Lower leg skin (tissue), 4 donors: ENCODE measurements around the gene TP53. TPM values are rescaled to one million over a fixed set of nuclear protein-coding genes. Genes with fewer than 3 reads are reported as not detected.

ENCODE experiments used
- DNase-seq, 2 donors: peaks; one replicate each; pipeline ENCODE4 v3.0.0-alpha.2; 2019; ENCODE audit warnings: low spot score in 2 of 2
- H3K4me3 ChIP-seq: fragments of 200-600 bp; sonication (generic); 2 replicates; pipeline ENCODE4 v1.5.1; 2017; ENCODE audit warnings: mild to moderate bottlenecking, low read depth; ENCODE audit not compliant: poor library complexity, severe bottlenecking
- CTCF ChIP-seq, 3 donors: fragments of 450-650 bp; IDR thresholded peaks; one replicate each; pipeline ENCODE4 v1.5.1; 2016; ENCODE audit warnings: antibody characterized with exemption in 3 of 3, mild to moderate bottlenecking in 3 of 3, moderate library complexity in 2 of 3
- POLR2A ChIP-seq, 2 donors: fragments of 450-650 bp; IDR thresholded peaks; one replicate each; pipeline ENCODE4 v1.6.1; 2016 to 2017; ENCODE audit warnings: antibody characterized with exemption in 2 of 2, mild to moderate bottlenecking in 1 of 2, moderate library complexity in 1 of 2
- WGBS, 2 donors: methylation state at CpG; one replicate each; pipeline ENCODE4 v1.1.5; 2018; 5-methylcytosine and 5-hydroxymethylcytosine counted together
- intact Hi-C: fragments of 100-400 bp; cut with DNase I; formaldehyde crosslinking; loops from one replicate; pipeline ENCODE4 v1.15.0; 2023; ENCODE audit warnings: low total_unique reads
- total RNA-seq, 4 donors: library from RNA; depleted of rRNA; stranded (reverse); fragments of >200 nt; gene quantifications; one replicate each; pipeline ENCODE4 v1.1.0, GENCODE V29; 2016

TP53 gene
- total RNA-seq, 4 donors from 2014 or later = 42.8 to 57.3 (median 50.8) TPM

- DNase-seq = no peak
- intact Hi-C loops = no loop called here
- WGBS, 2 donors = 83% methylated on average over 5 of the region's 5 CpGs
- no peak overlapping the region for H3K4me3 ChIP-seq
- TF ChIP-seq CTCF (IDR thresholded peaks at IDR 0.05) = no peak
- TF ChIP-seq POLR2A (IDR thresholded peaks at IDR 0.05) = no peak
Observed at GRCh38 chr17:7618608-7619007, 68.7 kb downstream of the TP53 start.

Other genes with a start within 250 kb of the TP53 start
- gene FGF11, start 248.0 kb downstream of the TP53 start, total RNA-seq = 10 to 100 TPM; 12.5 to 15.0 (median 13.9) TPM
- gene CHRNB1, start 242.4 kb downstream of the TP53 start, total RNA-seq = 10 to 100 TPM in 3 of 4 donors, 1 to 10 TPM in 1; 7.8 to 16.0 (median 13.6) TPM
- 10 to 100 TPM; 40.4 to 52.3 (median 47.7) TPM for gene ZBTB4, start 207.9 kb downstream of the TP53 start, total RNA-seq
- not detected for gene SLC35G6, start 206.0 kb downstream of the TP53 start, total RNA-seq
- gene POLR2A, start 203.1 kb downstream of the TP53 start, total RNA-seq = 100 to 1,000 TPM in 3 of 4 donors, 10 to 100 TPM in 1; 93.9 to 120 (median 110) TPM
- 10 to 100 TPM in 3 of 4 donors, 1 to 10 TPM in 1; 9.9 to 31.7 (median 20.9) TPM for gene TNFSF12, start 138.4 kb downstream of the TP53 start, total RNA-seq
- gene TNFSF13, start 128.7 kb downstream of the TP53 start, total RNA-seq = 10 to 100 TPM in 3 of 4 donors, 1 to 10 TPM in 1; 7.6 to 30.6 (median 17.6) TPM
- gene SENP3, start 125.6 kb downstream of the TP53 start, total RNA-seq = 10 to 100 TPM; 39.5 to 53.0 (median 48.7) TPM
- 10 to 100 TPM; 14.2 to 26.9 (median 16.2) TPM for gene CD68, start 107.9 kb downstream of the TP53 start, total RNA-seq
- gene MPDU1, start 103.6 kb downstream of the TP53 start, total RNA-seq = 10 to 100 TPM; 30.4 to 97.7 (median 74.4) TPM
- 100 to 1,000 TPM in 1 of 4 donors, 10 to 100 TPM in 3; 61.9 to 106 (median 77.8) TPM for gene SOX15, start 97.4 kb downstream of the TP53 start, total RNA-seq
- 10 to 100 TPM; 32.1 to 35.7 (median 33.9) TPM for gene FXR2, start 72.6 kb downstream of the TP53 start, total RNA-seq
- gene SAT2, start 59.7 kb downstream of the TP53 start, total RNA-seq = 10 to 100 TPM; 32.7 to 50.5 (median 43.0) TPM
- not detected for gene SHBG, start 57.4 kb downstream of the TP53 start, total RNA-seq
- gene ATP1B2, start 36.6 kb downstream of the TP53 start, total RNA-seq = 1 to 10 TPM in 1 of 4 donors, under 1 TPM in 2, not detected in 1; 0.42 to 3.0 (median 0.46) TPM
- gene WRAP53, start 987 bp upstream of the TP53 start, total RNA-seq = 1 to 10 TPM; 1.1 to 5.4 (median 4.5) TPM
- 1 to 10 TPM; 5.4 to 8.5 (median 7.6) TPM for gene EFNB3, start 17.7 kb upstream of the TP53 start, total RNA-seq
- under 1 TPM in 3 of 4 donors, not detected in 1; under 0.01 to 0.10 (median 0.05) TPM for gene DNAH2, start 30.3 kb upstream of the TP53 start, total RNA-seq
- 10 to 100 TPM; 12.5 to 30.9 (median 18.0) TPM for gene KDM6B, start 146.7 kb upstream of the TP53 start, total RNA-seq
- gene TMEM88, start 167.6 kb upstream of the TP53 start, total RNA-seq = 1 to 10 TPM in 3 of 4 donors, under 1 TPM in 1; 0.91 to 5.9 (median 3.4) TPM
- 100 to 1,000 TPM in 1 of 4 donors, 10 to 100 TPM in 3; 56.8 to 101 (median 91.3) TPM for gene NAA38, start 170.1 kb upstream of the TP53 start, total RNA-seq
- 10 to 100 TPM in 1 of 4 donors, 1 to 10 TPM in 3; 7.0 to 14.1 (median 9.1) TPM for gene CYB5D1, start 170.5 kb upstream of the TP53 start, total RNA-seq
- 10 to 100 TPM; 36.8 to 71.1 (median 54.8) TPM for gene CHD3, start 201.3 kb upstream of the TP53 start, total RNA-seq
- gene RNF227, start 228.8 kb upstream of the TP53 start, total RNA-seq = 100 to 1,000 TPM; 111 to 202 (median 172) TPM
- under 1 TPM; 0.10 to 0.49 (median 0.24) TPM for gene KCNAB3, start 242.4 kb upstream of the TP53 start, total RNA-seq
- 10 to 100 TPM; 39.8 to 62.5 (median 52.2) TPM for gene TRAPPC1, start 244.5 kb upstream of the TP53 start, total RNA-seq
- gene CNTROB, start 244.7 kb upstream of the TP53 start, total RNA-seq = 10 to 100 TPM; 23.4 to 43.1 (median 27.0) TPM